Measurements from ENCODE around the gene ANXA8.
"Not testable (repeated sequence)": the region's sequence is repeated elsewhere in the genome, so short reads cannot be mapped to it uniquely, and the experiment has no call there.

Gene ANXA8

GRCh38 chr10:47458466-47459154, 25.3 kb downstream of the ANXA8 start:
- no peak for TF ChIP-seq CTCF (IDR thresholded peaks at IDR 0.05)
- Mint-ChIP-seq H3K4me1 (peaks cover 6% of the 10 kb centered on the region), H3K9me3 (no peaks in the 10 kb centered on the region), H3K4me3 (no peak overlapping the region), H3K27ac (no peak overlapping the region), H3K36me3 (ENCODE audit: low read depth) (no peaks in the 10 kb centered on the region), H3K27me3 (ENCODE audit: low read depth, poor library complexity) (peaks cover 4% of the 10 kb centered on the region)
- no peak for DNase-seq

GRCh38 chr10:47457826-47458225, 26.1 kb downstream of the ANXA8 start:
- Mint-ChIP-seq H3K27ac (no peak overlapping the region), H3K27me3 (ENCODE audit: low read depth, poor library complexity) (peaks cover 4% of the 10 kb centered on the region), H3K36me3 (ENCODE audit: low read depth) (no peaks in the 10 kb centered on the region), H3K4me1 (peaks cover 11% of the 10 kb centered on the region), H3K9me3 (no peaks in the 10 kb centered on the region), H3K4me3 (no peak overlapping the region)
- no peak for TF ChIP-seq CTCF (IDR thresholded peaks at IDR 0.05)
- no peak for DNase-seq

GRCh38 chr10:47457528-47457820, 26.4 kb downstream of the ANXA8 start:
- H3K4me3 Mint-ChIP-seq: no peak overlapping the region

GRCh38 chr10:47456794-47457527, 27.0 kb downstream of the ANXA8 start:
- no peak for DNase-seq
- peaks cover 4% of the 10 kb centered on the region for H3K27me3 Mint-ChIP-seq (ENCODE audit: low read depth, poor library complexity)
- H3K9me3 Mint-ChIP-seq: no peaks in the 10 kb centered on the region
- TF ChIP-seq CTCF (IDR thresholded peaks at IDR 0.05): no peak
- H3K4me1 Mint-ChIP-seq: peaks cover 17% of the 10 kb centered on the region
- no peak overlapping the region for H3K27ac Mint-ChIP-seq
- no peaks in the 10 kb centered on the region for H3K36me3 Mint-ChIP-seq (ENCODE audit: low read depth)
- H3K4me3 Mint-ChIP-seq: no peak overlapping the region

More at GRCh38 chr10:47457528-47457820, 26.4 kb downstream of the ANXA8 start:
- Mint-ChIP-seq H3K9me3 (no peaks in the 10 kb centered on the region), H3K4me1 (peaks cover 13% of the 10 kb centered on the region), H3K27me3 (ENCODE audit: low read depth, poor library complexity) (peaks cover 4% of the 10 kb centered on the region), H3K27ac (no peak overlapping the region), H3K36me3 (ENCODE audit: low read depth) (no peaks in the 10 kb centered on the region)
- TF ChIP-seq CTCF (IDR thresholded peaks at IDR 0.05): no peak
- no peak for DNase-seq

GRCh38 chr10:47456079-47456785, 27.7 kb downstream of the ANXA8 start:
- no peak for TF ChIP-seq CTCF (IDR thresholded peaks at IDR 0.05)
- DNase-seq: no peak
- Mint-ChIP-seq H3K4me1 (peaks cover 17% of the 10 kb centered on the region), H3K4me3 (no peak overlapping the region), H3K27me3 (ENCODE audit: low read depth, poor library complexity) (peaks cover 4% of the 10 kb centered on the region), H3K27ac (no peak overlapping the region), H3K9me3 (no peaks in the 10 kb centered on the region), H3K36me3 (ENCODE audit: low read depth) (no peaks in the 10 kb centered on the region)

- DNase-seq; H3K27me3 Mint-ChIP-seq (ENCODE audit: low read depth, poor library complexity); H3K9me3 Mint-ChIP-seq; H3K27ac Mint-ChIP-seq; H3K4me3 Mint-ChIP-seq; H3K36me3 Mint-ChIP-seq (ENCODE audit: low read depth): not testable (repeated sequence)
- H3K4me1 Mint-ChIP-seq: peaks cover 13% of the 10 kb centered on the region
Observed at GRCh38 chr10:47455350-47456078, 28.4 kb downstream of the ANXA8 start.

Data from nephron progenitor cell (in vitro differentiated cells).